Progenitor cell of endocrine pancreas (in vitro differentiated cells): ENCODE measurements around the gene EVA1C. TPM values are rescaled to one million over a fixed set of nuclear protein-coding genes. Genes with fewer than 3 reads are reported as not detected.

Source experiments
- DNase-seq: peaks from one replicate; pipeline ENCODE4 v3.0.0; 2021; ENCODE audit warnings: low spot score; ENCODE audit not compliant: unreplicated experiment
- H3K27ac Mint-ChIP-seq: 2 replicates; pipeline ENCODE4 v1.8.0; 2021; ENCODE audit warnings: mild to moderate bottlenecking, moderate library complexity, mixed read lengths
- H3K27me3 Mint-ChIP-seq: 2 replicates; pipeline ENCODE4 v1.8.0; 2021; ENCODE audit warnings: mixed read lengths
- H3K36me3 Mint-ChIP-seq: 2 replicates; pipeline ENCODE4 v1.8.0; 2022; ENCODE audit warnings: mixed read lengths; ENCODE audit not compliant: insufficient read depth
- H3K4me1 Mint-ChIP-seq: 2 replicates; pipeline ENCODE4 v1.8.0; 2021; ENCODE audit warnings: low read depth, mixed read lengths
- H3K4me3 Mint-ChIP-seq: 2 replicates; pipeline ENCODE4 v1.8.0; 2021; ENCODE audit warnings: low read depth, mild to moderate bottlenecking, moderate library complexity, mixed read lengths
- H3K9me3 Mint-ChIP-seq: 2 replicates; pipeline ENCODE4 v1.8.0; 2021; ENCODE audit warnings: low read depth, mixed read lengths
- CTCF ChIP-seq: fragments of 200-600 bp; sonication (generic); IDR thresholded peaks from one replicate; pipeline ENCODE4 v1.5.0; 2021; ENCODE audit warnings: antibody characterized with exemption, mild to moderate bottlenecking; ENCODE audit not compliant: unreplicated experiment
- total RNA-seq: library from RNA; stranded (reverse); gene quantifications from 2 replicates; pipeline ENCODE4 v1.2.1, GENCODE V29; 2021

EVA1C gene
- total RNA-seq, 1 donor from 2014 or later: not detected

- peaks cover 2% of the 10 kb centered on the region for H3K36me3 Mint-ChIP-seq
These were observed 56.2 kb downstream of the EVA1C start for GRCh38 chr21:32468681-32469111.

GRCh38 chr21:32469628-32470027 lies 57.1 kb downstream of the EVA1C start:
- H3K4me3 Mint-ChIP-seq: no peak overlapping the region
- no peak overlapping the region for H3K27ac Mint-ChIP-seq
- no peaks in the 10 kb centered on the region for H3K27me3 Mint-ChIP-seq
- no peaks in the 10 kb centered on the region for H3K36me3 Mint-ChIP-seq
- TF ChIP-seq CTCF: no peak
- DNase-seq: no peak
- no peaks in the 10 kb centered on the region for H3K4me1 Mint-ChIP-seq
- no peaks in the 10 kb centered on the region for H3K9me3 Mint-ChIP-seq

More at GRCh38 chr21:32468681-32469111, 56.2 kb downstream of the EVA1C start:
- no peak for TF ChIP-seq CTCF
- H3K4me3 Mint-ChIP-seq: no peak overlapping the region
- H3K9me3 Mint-ChIP-seq: no peaks in the 10 kb centered on the region
- no peak overlapping the region for H3K27ac Mint-ChIP-seq
- no peaks in the 10 kb centered on the region for H3K4me1 Mint-ChIP-seq
- no peaks in the 10 kb centered on the region for H3K27me3 Mint-ChIP-seq
- no peak for DNase-seq

GRCh38 chr21:32470206-32470605 lies 57.7 kb downstream of the EVA1C start:
- no peak overlapping the region for H3K4me3 Mint-ChIP-seq
- no peaks in the 10 kb centered on the region for H3K4me1 Mint-ChIP-seq
- H3K27me3 Mint-ChIP-seq: no peaks in the 10 kb centered on the region
- no peak overlapping the region for H3K27ac Mint-ChIP-seq
- DNase-seq: no peak
- no peak for TF ChIP-seq CTCF
- no peaks in the 10 kb centered on the region for H3K9me3 Mint-ChIP-seq
- H3K36me3 Mint-ChIP-seq: no peaks in the 10 kb centered on the region

- no peak for DNase-seq
- no peaks in the 10 kb centered on the region for H3K27me3 Mint-ChIP-seq
- no peak overlapping the region for H3K27ac Mint-ChIP-seq
- H3K4me1 Mint-ChIP-seq: no peaks in the 10 kb centered on the region
- no peaks in the 10 kb centered on the region for H3K9me3 Mint-ChIP-seq
- H3K4me3 Mint-ChIP-seq: no peak overlapping the region
- no peak for TF ChIP-seq CTCF
- H3K36me3 Mint-ChIP-seq: no peaks in the 10 kb centered on the region
These were observed 60.6 kb downstream of the EVA1C start for GRCh38 chr21:32472890-32473765.

GRCh38 chr21:32474179-32475059 lies 61.9 kb downstream of the EVA1C start:
- no peak for TF ChIP-seq CTCF
- Mint-ChIP-seq H3K4me1 (no peaks in the 10 kb centered on the region), H3K4me3 (no peak overlapping the region), H3K36me3 (no peaks in the 10 kb centered on the region), H3K9me3 (no peaks in the 10 kb centered on the region), H3K27me3 (no peaks in the 10 kb centered on the region), H3K27ac (peak overlapping the region; percentile 41)
- DNase-seq: no peak
